RWPE2 (cell line): Measurements from ENCODE around the gene NAB1.

Source experiments
- ATAC-seq: fragments of 200-7000 bp; cut with Tn5 transposase; 3 replicates; pipeline ENCODE4 v1.9.1; 2021; ENCODE audit warnings: low read depth
- DNase-seq: peaks from one replicate; pipeline ENCODE4 v3.0.0-alpha.2; 2020; ENCODE audit warnings: low spot score
- H3K27ac ChIP-seq: fragments of 450-650 bp; 2 replicates; pipeline ENCODE4 v1.5.1; 2017; ENCODE audit warnings: mild to moderate bottlenecking; ENCODE audit not compliant: poor library complexity, severe bottlenecking
- H3K27me3 ChIP-seq: fragments of 250-450 bp; sonication (Bioruptor Pico); 2 replicates; pipeline ENCODE4 v1.5.1; 2021; ENCODE audit warnings: mild to moderate bottlenecking, moderate library complexity; ENCODE audit not compliant: insufficient read depth, poor library complexity, severe bottlenecking
- H3K36me3 ChIP-seq: fragments of 250-450 bp; sonication (Bioruptor Pico); 2 replicates; pipeline ENCODE4 v1.5.1; 2020; ENCODE audit warnings: low read depth, mild to moderate bottlenecking, moderate library complexity
- H3K4me1 ChIP-seq: fragments of 250-450 bp; sonication (Bioruptor Pico); 2 replicates; pipeline ENCODE4 v1.5.1; 2021; ENCODE audit warnings: mild to moderate bottlenecking, moderate library complexity; ENCODE audit not compliant: insufficient read depth, poor library complexity, severe bottlenecking
- H3K4me3 ChIP-seq: fragments of 250-450 bp; sonication (Bioruptor Pico); 2 replicates; pipeline ENCODE4 v1.5.1; 2021; ENCODE audit warnings: mild to moderate bottlenecking, moderate library complexity; ENCODE audit not compliant: severe bottlenecking
- H3K9me3 ChIP-seq: fragments of 250-450 bp; sonication (Bioruptor Pico); 2 replicates; pipeline ENCODE4 v1.5.1; 2021; ENCODE audit warnings: mild to moderate bottlenecking, moderate library complexity; ENCODE audit not compliant: severe bottlenecking
- CTCF ChIP-seq: fragments of 450-650 bp; IDR thresholded peaks from one replicate; pipeline ENCODE4 v1.5.1; 2017; ENCODE audit warnings: mild to moderate bottlenecking, moderate library complexity; ENCODE audit not compliant: poor library complexity, severe bottlenecking

Gene NAB1

GRCh38 chr2:190678444-190679162 lies 29.7 kb downstream of the NAB1 start:
- no peak for TF ChIP-seq CTCF
- Histone ChIP-seq H3K9me3 (no peaks in the 10 kb centered on the region), H3K4me1 (peaks cover 24% of the 10 kb centered on the region), H3K4me3 (no peak overlapping the region), H3K27me3 (no peaks in the 10 kb centered on the region), H3K36me3 (peaks cover 79% of the 10 kb centered on the region), H3K27ac (no peak overlapping the region)
- DNase-seq, result no peak
- ATAC-seq, result no peak

GRCh38 chr2:190679391-190679790 lies 30.5 kb downstream of the NAB1 start:
- H3K27me3 ChIP-seq, result no peaks in the 10 kb centered on the region
- no peaks in the 10 kb centered on the region for H3K9me3 ChIP-seq
- DNase-seq (no peak), ATAC-seq (no peak)
- no peak overlapping the region for H3K4me3 ChIP-seq
- H3K27ac ChIP-seq, result no peak overlapping the region
- peaks cover 24% of the 10 kb centered on the region for H3K4me1 ChIP-seq
- no peak for TF ChIP-seq CTCF
- peaks cover 79% of the 10 kb centered on the region for H3K36me3 ChIP-seq

GRCh38 chr2:190679813-190680591 lies 31.1 kb downstream of the NAB1 start:
- DNase-seq (no peak), ATAC-seq (peak; percentile 61; the same call in 2 of the 3 replicates)
- no peak overlapping the region for H3K27ac ChIP-seq
- H3K4me3 ChIP-seq, result no peak overlapping the region
- no peaks in the 10 kb centered on the region for H3K27me3 ChIP-seq
- peaks cover 24% of the 10 kb centered on the region for H3K4me1 ChIP-seq
- no peaks in the 10 kb centered on the region for H3K9me3 ChIP-seq
- H3K36me3 ChIP-seq, result peaks cover 79% of the 10 kb centered on the region
- peak; percentile 32 for TF ChIP-seq CTCF

GRCh38 chr2:190682168-190682567 lies 33.3 kb downstream of the NAB1 start:
- DNase-seq, result no peak

More at GRCh38 chr2:190682168-190682567, 33.3 kb downstream of the NAB1 start:
- H3K27me3 ChIP-seq, result no peaks in the 10 kb centered on the region
- H3K9me3 ChIP-seq, result no peaks in the 10 kb centered on the region
- peaks cover 24% of the 10 kb centered on the region for H3K4me1 ChIP-seq
- H3K36me3 ChIP-seq, result peaks cover 79% of the 10 kb centered on the region
- peak; percentile 49; the same call in 1 of the 3 replicates for ATAC-seq
- no peak overlapping the region for H3K4me3 ChIP-seq
- no peak for TF ChIP-seq CTCF
- H3K27ac ChIP-seq, result peak overlapping the region; percentile 35
